IMR-90 (cell line): ENCODE measurements around the gene GNMT. TPM values are rescaled to one million over a fixed set of nuclear protein-coding genes. Genes with fewer than 3 reads are reported as not detected.
A peak's percentile ranks its signal among the peaks of the same experiment; 100 is the strongest.

ENCODE experiments used
- ATAC-seq: fragments of 200-7000 bp; cut with Tn5 transposase; 2 replicates; pipeline ENCODE4 v1.9.1; 2020; ENCODE audit warnings: low read depth, mild to moderate bottlenecking, moderate library complexity
- BruUV-seq: library from RNA; stranded (reverse); fragments of 400-500 nt; replicated peaks from 2 replicates; lab custom pipeline; 2021; lab: Mats Ljungman, UMichigan
- CTCF ChIA-PET: fragments of 300-600 bp; formaldehyde crosslinking; extraction: SDS; loops from one replicate; lab custom pipeline; 2021; ENCODE audit warnings: antibody characterized with exemption; lab: Yijun Ruan, JAX
- POLR2A ChIA-PET: fragments of 300-600 bp; sonication (Branson Sonifier 250); formaldehyde crosslinking; loops from one replicate; lab custom pipeline; 2022; ENCODE audit warnings: antibody characterized with exemption; ENCODE audit not compliant: unreplicated experiment; lab: Charles Lee
- DNase-seq: peaks from one replicate; pipeline ENCODE4 v3.0.0; 2013
- H2AFZ ChIP-seq: replicated peaks from 2 replicates; pipeline ENCODE3; 2013; ENCODE audit warnings: low read length, mild to moderate bottlenecking; ENCODE audit not compliant: poor library complexity
- H2AK5ac ChIP-seq: 2 replicates; pipeline ENCODE4 v1.6.1; 2013; ENCODE audit warnings: low read depth, low read length, inconsistent platforms
- H2AK9ac ChIP-seq: replicated peaks from 2 replicates; pipeline ENCODE3; 2013; ENCODE audit warnings: mild to moderate bottlenecking, low read depth, low read length, moderate library complexity; ENCODE audit not compliant: poor library complexity
- H2BK120ac ChIP-seq: 2 replicates; pipeline ENCODE4 v1.6.1; 2013; ENCODE audit warnings: low read depth, low read length, inconsistent platforms
- H2BK15ac ChIP-seq: 3 replicates; pipeline ENCODE4 v1.6.1; 2013; ENCODE audit warnings: low read depth, low read length, inconsistent platforms
- H2BK20ac ChIP-seq: 2 replicates; pipeline ENCODE4 v1.6.1; 2013; ENCODE audit warnings: low read depth, mild to moderate bottlenecking, inconsistent platforms, low read length, moderate library complexity
- H2BK5ac ChIP-seq: 2 replicates; pipeline ENCODE4 v1.6.1; 2013; ENCODE audit warnings: mild to moderate bottlenecking, low read depth, low read length, inconsistent platforms; ENCODE audit not compliant: poor library complexity, severe bottlenecking
- H3K14ac ChIP-seq: replicated peaks from 2 replicates; pipeline ENCODE4 v1.6.1; 2013; ENCODE audit warnings: low read depth, low read length, inconsistent platforms
- H3K18ac ChIP-seq: 2 replicates; pipeline ENCODE4 v1.6.1; 2013; ENCODE audit warnings: low read depth, low read length, control low read depth
- H3K23ac ChIP-seq: 2 replicates; pipeline ENCODE4 v1.6.1; 2013; ENCODE audit warnings: low read depth, low read length, inconsistent platforms
- H3K27ac ChIP-seq: 2 replicates; pipeline ENCODE4 v1.5.1; 2013; ENCODE audit warnings: mild to moderate bottlenecking, control low read depth, low read length; ENCODE audit not compliant: insufficient read depth
- H3K27me3 ChIP-seq: 2 replicates; pipeline ENCODE4 v1.6.1; 2013; ENCODE audit warnings: low read length; ENCODE audit not compliant: control insufficient read depth, insufficient read depth
- H3K36me3 ChIP-seq: 2 replicates; pipeline ENCODE4 v1.6.1; 2013; ENCODE audit warnings: low read length, mixed read lengths; ENCODE audit not compliant: control insufficient read depth, insufficient read depth
- H3K4ac ChIP-seq: 2 replicates; pipeline ENCODE4 v1.6.1; 2013; ENCODE audit warnings: low read depth, low read length, inconsistent platforms
- H3K4me1 ChIP-seq: 2 replicates; pipeline ENCODE4 v1.6.1; 2013; ENCODE audit warnings: low read length, mixed read lengths; ENCODE audit not compliant: control insufficient read depth, insufficient read depth
- H3K4me2 ChIP-seq: 2 replicates; pipeline ENCODE4 v1.6.1; 2013; ENCODE audit warnings: low read depth, mild to moderate bottlenecking, control low read depth, low read length, moderate library complexity
- H3K4me3 ChIP-seq: 2 replicates; pipeline ENCODE4 v1.5.1; 2013; ENCODE audit warnings: low read depth, mild to moderate bottlenecking, control low read depth, low read length, moderate library complexity; ENCODE audit not compliant: insufficient read depth
- H3K56ac ChIP-seq: 2 replicates; pipeline ENCODE4 v1.6.1; 2013; ENCODE audit warnings: low read length, inconsistent platforms; ENCODE audit not compliant: insufficient read depth; ENCODE audit errors: extremely low read depth
- H3K79me1 ChIP-seq, 2 experiments: 2 replicates each; pipeline ENCODE4 v1.6.1; 2013; ENCODE audit warnings: low read length in 2 of 2, inconsistent platforms in 1 of 2, low read depth in 1 of 2
- H3K9ac ChIP-seq: 2 replicates; pipeline ENCODE4 v1.6.1; 2013; ENCODE audit warnings: low read depth, low read length, control low read depth
- H3K9me1 ChIP-seq: 2 replicates; pipeline ENCODE4 v1.6.1; 2013; ENCODE audit warnings: low read length, inconsistent platforms; ENCODE audit not compliant: insufficient read depth
- H3K9me3 ChIP-seq: 2 replicates; pipeline ENCODE4 v1.6.1; 2013; ENCODE audit warnings: low read length; ENCODE audit not compliant: control insufficient read depth, insufficient read depth
- H4K20me1 ChIP-seq: 2 replicates; pipeline ENCODE4 v1.6.1; 2013; ENCODE audit warnings: low read length, inconsistent platforms; ENCODE audit not compliant: insufficient read depth
- H4K5ac ChIP-seq: 2 replicates; pipeline ENCODE4 v1.6.1; 2013; ENCODE audit warnings: mild to moderate bottlenecking, low read depth, low read length, control low read depth
- H4K8ac ChIP-seq, 2 experiments: 2 replicates each; pipeline ENCODE4 v1.6.1; 2013; ENCODE audit warnings: low read depth in 2 of 2, low read length in 2 of 2, control low read depth in 1 of 2, inconsistent platforms in 1 of 2
- H4K91ac ChIP-seq: 2 replicates; pipeline ENCODE4 v1.6.1; 2013; ENCODE audit warnings: low read depth, low read length, inconsistent platforms; ENCODE audit not compliant: insufficient read depth
- MAZ ChIP-seq: IDR thresholded peaks from 2 replicates; pipeline ENCODE4 v1.6.1; 2012; ENCODE audit warnings: low read depth, mild to moderate bottlenecking, low read length, improper control_type of control experiment, moderate library complexity, borderline replicate concordance
- RAD21 ChIP-seq: IDR thresholded peaks from 2 replicates; pipeline ENCODE4 v1.6.1; 2012; ENCODE audit warnings: low read length, improper control_type of control experiment
- WGBS, 2 experiments: methylation state at CpG; one replicate each; pipeline versions ENCODE4 v1.1.5 to v1.1.7; 2013; ENCODE audit warnings: missing lambda C conversion rate in 2 of 2; ENCODE audit not compliant: insufficient read length in 1 of 2; ENCODE audit errors: extremely low coverage in 2 of 2; 5-methylcytosine and 5-hydroxymethylcytosine counted together
- dilution Hi-C: fragments of 300-500 bp; cut with HindIII; formaldehyde crosslinking; loops from one replicate; pipeline ENCODE4 v1.14.3; 2018; ENCODE audit warnings: low sequenced_read_pairs; ENCODE audit not compliant: unreplicated experiment
- in situ Hi-C: fragments of 300-500 bp; cut with MboI; formaldehyde crosslinking; loops from 3 replicates; pipeline ENCODE4 v1.14.3; 2019; ENCODE audit warnings: low sequenced_read_pairs, inconsistent platforms, mixed read lengths
- intact Hi-C: fragments of 100-400 bp; cut with micrococcal nuclease; formaldehyde crosslinking; loops from 2 replicates; pipeline ENCODE4 v1.10.0; 2022
- polyA plus RNA-seq, 3 experiments: library from polyadenylated mRNA; depleted of rRNA; stranded (reverse); fragments of >200 nt; gene quantifications; 2 replicates each; pipeline ENCODE4 v1.2.3, GENCODE V29; 2012; ENCODE audit warnings: low replicate concordance in 1 of 3
- total RNA-seq: library from RNA; depleted of rRNA; stranded (reverse); fragments of >200 nt; gene quantifications from 2 replicates; pipeline ENCODE4 v1.2.3, GENCODE V29; 2012
- TF ChIP-seq, protein P1 (sequence below): conservative IDR thresholded peaks from 2 replicates; pipeline ENCODE4 v1.5.1; 2012; ENCODE audit warnings: mild to moderate bottlenecking, low read depth, low read length, improper control_type of control experiment

Gene GNMT
- total and polyA plus RNA-seq, 2 of the 4 experiments (the other 2 are of a cell fraction): 0.36 TPM; not detected in 1

DNA sequence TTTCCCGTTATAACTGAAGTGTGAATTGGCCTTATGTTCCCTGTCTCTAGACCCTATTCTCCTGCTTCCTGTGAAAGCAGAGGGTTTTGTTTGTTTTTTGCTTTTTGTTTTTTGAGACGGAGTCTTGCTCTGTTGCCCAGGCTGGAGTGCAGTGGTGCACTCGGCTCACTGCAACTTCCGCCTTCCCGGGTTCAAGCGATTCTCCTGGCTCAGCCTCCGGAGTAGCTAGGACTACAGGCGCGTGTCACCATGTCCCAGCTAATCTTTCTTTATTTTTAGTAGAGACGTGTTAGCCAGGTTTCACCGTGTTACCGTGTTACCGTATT, 674 bp upstream of the GNMT start:
- Histone ChIP-seq H4K91ac (no peak overlapping the region), H3K4me3 (no peak overlapping the region), H3K9me3 (no peaks in the 10 kb centered on the region), H2BK15ac (no peak overlapping the region), H3K23ac (no peak overlapping the region), H3K14ac (no peak overlapping the region), H4K5ac (no peak overlapping the region), H3K56ac (no peak overlapping the region), H3K4ac (no peak overlapping the region), H2BK20ac (no peak overlapping the region), H2AFZ (peak overlapping the region; percentile 84), H3K4me1 (peaks cover 7% of the 10 kb centered on the region; the same call in 1 of the 2 replicates), H3K4me2 (peak overlapping the region; percentile 35; the same call in 1 of the 2 replicates), H3K27ac (no peak overlapping the region), H2BK120ac (no peak overlapping the region), H4K20me1 (no peaks in the 10 kb centered on the region), H3K79me1 (peaks cover 0 to 3% of the 10 kb centered on the region in 2 experiments; a peak in 1 of 4 replicates), H2AK5ac (no peak overlapping the region), H3K9me1 (no peaks in the 10 kb centered on the region), H2AK9ac (no peak overlapping the region), H3K9ac (no peak overlapping the region), H3K18ac (no peak overlapping the region), H3K27me3 (no peaks in the 10 kb centered on the region), H3K36me3 (peaks cover 21% of the 10 kb centered on the region), H2BK5ac (no peak overlapping the region), H4K8ac (no peak overlapping the region)
- ATAC-seq: no peak
- dilution Hi-C loops (no loop called here), in situ Hi-C loops (no loop called here), intact Hi-C loops (no loop called here)
- BruUV-seq: no TSS peak
- POLR2A ChIA-PET: no interaction called here
- 69% methylated on average over 9 of the region's 13 CpGs; no CpG with 5 or more reads in 1 of the 2 experiments for WGBS, 2 experiments
- TF ChIP-seq MAZ (no peak), RAD21 (no peak)
- TF ChIP-seq, protein P1, sequence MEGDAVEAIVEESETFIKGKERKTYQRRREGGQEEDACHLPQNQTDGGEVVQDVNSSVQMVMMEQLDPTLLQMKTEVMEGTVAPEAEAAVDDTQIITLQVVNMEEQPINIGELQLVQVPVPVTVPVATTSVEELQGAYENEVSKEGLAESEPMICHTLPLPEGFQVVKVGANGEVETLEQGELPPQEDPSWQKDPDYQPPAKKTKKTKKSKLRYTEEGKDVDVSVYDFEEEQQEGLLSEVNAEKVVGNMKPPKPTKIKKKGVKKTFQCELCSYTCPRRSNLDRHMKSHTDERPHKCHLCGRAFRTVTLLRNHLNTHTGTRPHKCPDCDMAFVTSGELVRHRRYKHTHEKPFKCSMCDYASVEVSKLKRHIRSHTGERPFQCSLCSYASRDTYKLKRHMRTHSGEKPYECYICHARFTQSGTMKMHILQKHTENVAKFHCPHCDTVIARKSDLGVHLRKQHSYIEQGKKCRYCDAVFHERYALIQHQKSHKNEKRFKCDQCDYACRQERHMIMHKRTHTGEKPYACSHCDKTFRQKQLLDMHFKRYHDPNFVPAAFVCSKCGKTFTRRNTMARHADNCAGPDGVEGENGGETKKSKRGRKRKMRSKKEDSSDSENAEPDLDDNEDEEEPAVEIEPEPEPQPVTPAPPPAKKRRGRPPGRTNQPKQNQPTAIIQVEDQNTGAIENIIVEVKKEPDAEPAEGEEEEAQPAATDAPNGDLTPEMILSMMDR: no peak
- CTCF ChIA-PET: no interaction called here
- DNase-seq: no peak
